ENCODE results near the gene SCP2.

The SCP2 gene, protein sequence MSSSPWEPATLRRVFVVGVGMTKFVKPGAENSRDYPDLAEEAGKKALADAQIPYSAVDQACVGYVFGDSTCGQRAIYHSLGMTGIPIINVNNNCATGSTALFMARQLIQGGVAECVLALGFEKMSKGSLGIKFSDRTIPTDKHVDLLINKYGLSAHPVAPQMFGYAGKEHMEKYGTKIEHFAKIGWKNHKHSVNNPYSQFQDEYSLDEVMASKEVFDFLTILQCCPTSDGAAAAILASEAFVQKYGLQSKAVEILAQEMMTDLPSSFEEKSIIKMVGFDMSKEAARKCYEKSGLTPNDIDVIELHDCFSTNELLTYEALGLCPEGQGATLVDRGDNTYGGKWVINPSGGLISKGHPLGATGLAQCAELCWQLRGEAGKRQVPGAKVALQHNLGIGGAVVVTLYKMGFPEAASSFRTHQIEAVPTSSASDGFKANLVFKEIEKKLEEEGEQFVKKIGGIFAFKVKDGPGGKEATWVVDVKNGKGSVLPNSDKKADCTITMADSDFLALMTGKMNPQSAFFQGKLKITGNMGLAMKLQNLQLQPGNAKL

DNA sequence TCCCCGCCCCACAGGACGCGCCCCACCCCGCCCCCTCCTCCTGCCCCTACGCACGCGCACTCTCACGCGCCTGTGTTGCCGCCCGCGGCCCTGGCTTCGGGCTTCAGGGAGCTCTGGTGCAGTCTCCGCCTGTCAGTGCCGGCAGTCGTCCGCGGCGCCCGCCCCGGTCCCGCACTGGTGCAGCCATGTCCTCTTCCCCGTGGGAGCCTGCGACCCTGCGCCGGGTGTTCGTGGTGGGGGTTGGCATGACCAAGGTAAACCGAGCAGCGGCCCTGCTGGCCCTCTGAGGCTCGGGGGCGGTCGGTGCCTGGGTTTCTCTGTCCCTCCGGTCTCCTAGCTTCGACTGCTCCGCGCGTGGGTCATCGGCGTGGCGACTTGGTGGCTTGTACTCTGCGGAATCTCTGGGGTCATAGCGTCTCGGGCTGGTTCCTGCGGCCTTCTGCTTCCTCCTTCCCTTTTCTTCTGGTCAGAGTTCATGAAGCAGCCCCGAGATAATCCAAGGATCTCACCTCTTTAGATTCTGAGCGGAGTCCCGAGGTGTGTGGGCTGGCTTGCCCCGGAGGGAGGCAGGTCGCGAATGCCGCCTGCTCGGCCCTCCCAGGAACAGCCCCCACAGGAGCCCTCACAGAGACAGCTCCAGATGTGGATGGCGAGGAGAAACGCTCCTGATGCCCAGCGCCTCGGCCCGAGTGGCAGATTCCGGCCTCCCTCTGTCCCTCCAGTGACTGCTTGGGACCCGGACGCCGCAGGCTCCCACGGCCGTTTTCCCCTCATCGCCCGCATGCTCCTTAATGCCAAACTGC is at the start of gene SCP2:
Gene SCP2, plus strand, starts transcription at position 65 of the 803 bp plus-strand sequence. Its CDS starts 121 bp downstream, at position 186.
- DNase-seq (ENCODE audit: low spot score) = peak; percentile 91
- H3K4me3 ChIP-seq = peak within 1 kb of the TSS; percentile 75
- peak within 1 kb of the TSS; percentile 67 to 86 for H3K27ac ChIP-seq
- TF ChIP-seq, protein P1, sequence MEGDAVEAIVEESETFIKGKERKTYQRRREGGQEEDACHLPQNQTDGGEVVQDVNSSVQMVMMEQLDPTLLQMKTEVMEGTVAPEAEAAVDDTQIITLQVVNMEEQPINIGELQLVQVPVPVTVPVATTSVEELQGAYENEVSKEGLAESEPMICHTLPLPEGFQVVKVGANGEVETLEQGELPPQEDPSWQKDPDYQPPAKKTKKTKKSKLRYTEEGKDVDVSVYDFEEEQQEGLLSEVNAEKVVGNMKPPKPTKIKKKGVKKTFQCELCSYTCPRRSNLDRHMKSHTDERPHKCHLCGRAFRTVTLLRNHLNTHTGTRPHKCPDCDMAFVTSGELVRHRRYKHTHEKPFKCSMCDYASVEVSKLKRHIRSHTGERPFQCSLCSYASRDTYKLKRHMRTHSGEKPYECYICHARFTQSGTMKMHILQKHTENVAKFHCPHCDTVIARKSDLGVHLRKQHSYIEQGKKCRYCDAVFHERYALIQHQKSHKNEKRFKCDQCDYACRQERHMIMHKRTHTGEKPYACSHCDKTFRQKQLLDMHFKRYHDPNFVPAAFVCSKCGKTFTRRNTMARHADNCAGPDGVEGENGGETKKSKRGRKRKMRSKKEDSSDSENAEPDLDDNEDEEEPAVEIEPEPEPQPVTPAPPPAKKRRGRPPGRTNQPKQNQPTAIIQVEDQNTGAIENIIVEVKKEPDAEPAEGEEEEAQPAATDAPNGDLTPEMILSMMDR (IDR thresholded peaks at IDR 0.05) = no peak

DNA sequence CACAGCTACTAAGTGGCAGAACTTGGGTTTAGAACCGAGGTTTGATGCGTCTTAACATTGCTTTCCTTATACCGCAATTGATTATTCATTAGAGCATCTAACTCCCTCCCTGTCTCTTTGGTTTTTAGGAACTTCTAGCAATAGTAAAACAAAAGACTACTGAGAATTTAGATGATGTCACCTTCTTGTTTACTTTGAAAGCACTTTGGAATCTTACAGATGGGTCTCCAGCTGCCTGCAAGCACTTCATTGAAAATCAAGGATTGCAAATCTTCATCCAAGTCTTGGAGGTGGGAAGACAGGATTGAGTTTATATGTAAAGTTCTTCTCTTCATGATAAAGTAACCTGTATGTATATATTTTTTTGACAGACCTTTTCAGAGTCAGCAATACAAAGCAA is 49.5 kb upstream of the SCP2 start:
- TF ChIP-seq, protein P1 (IDR thresholded peaks at IDR 0.05) = no peak
- DNase-seq (ENCODE audit: low spot score) = no peak
- Histone ChIP-seq H3K27ac (no peak overlapping the region), H3K4me3 (no peak overlapping the region)

DNA sequence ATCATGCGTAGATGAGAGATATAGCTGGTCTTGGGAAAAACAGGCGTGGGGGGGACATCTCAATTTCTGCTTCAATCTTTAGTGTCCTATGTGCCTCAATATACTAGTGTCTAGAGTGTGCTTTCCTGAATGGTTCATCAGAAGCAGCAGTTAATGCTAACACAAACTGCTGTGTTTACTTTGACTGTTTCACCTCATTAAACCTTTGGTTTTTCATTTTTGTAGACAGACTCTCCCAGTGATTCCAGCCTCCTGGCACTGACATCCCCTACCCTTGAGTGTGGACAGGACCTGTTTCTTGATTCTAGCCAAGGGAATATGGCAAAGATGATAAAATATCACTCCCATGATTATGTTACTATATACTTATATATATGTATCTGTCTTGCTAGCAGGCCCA is 46.9 kb upstream of the SCP2 start:
- H3K27ac ChIP-seq = no peak overlapping the region
- DNase-seq (ENCODE audit: low spot score) = no peak
- TF ChIP-seq, protein P1 (IDR thresholded peaks at IDR 0.05) = no peak
- no peak overlapping the region for H3K4me3 ChIP-seq

DNA sequence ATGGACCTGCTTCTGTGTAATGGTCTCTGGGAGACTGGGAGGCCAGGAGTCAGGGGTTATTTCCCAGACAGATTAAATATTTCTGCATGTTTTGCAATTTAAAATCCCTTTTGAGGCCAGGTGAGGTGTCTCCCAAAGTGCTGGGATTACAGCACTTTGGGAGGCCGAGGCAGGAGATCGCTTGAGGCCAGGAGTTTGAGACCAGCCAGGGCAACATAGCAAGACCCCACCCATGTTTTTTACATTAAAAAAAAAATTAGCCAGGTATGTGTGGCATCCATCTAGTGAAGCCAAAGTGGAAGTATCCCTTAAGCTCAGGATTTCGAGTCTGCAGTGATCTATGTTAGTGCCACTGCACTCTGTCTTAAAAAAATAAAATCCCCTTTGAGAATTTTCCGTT is 39.6 kb upstream of the SCP2 start:
- H3K27ac ChIP-seq = no peak overlapping the region
- DNase-seq (ENCODE audit: low spot score) = no peak
- no peak overlapping the region for H3K4me3 ChIP-seq
- TF ChIP-seq, protein P1 (IDR thresholded peaks at IDR 0.05) = no peak

DNA sequence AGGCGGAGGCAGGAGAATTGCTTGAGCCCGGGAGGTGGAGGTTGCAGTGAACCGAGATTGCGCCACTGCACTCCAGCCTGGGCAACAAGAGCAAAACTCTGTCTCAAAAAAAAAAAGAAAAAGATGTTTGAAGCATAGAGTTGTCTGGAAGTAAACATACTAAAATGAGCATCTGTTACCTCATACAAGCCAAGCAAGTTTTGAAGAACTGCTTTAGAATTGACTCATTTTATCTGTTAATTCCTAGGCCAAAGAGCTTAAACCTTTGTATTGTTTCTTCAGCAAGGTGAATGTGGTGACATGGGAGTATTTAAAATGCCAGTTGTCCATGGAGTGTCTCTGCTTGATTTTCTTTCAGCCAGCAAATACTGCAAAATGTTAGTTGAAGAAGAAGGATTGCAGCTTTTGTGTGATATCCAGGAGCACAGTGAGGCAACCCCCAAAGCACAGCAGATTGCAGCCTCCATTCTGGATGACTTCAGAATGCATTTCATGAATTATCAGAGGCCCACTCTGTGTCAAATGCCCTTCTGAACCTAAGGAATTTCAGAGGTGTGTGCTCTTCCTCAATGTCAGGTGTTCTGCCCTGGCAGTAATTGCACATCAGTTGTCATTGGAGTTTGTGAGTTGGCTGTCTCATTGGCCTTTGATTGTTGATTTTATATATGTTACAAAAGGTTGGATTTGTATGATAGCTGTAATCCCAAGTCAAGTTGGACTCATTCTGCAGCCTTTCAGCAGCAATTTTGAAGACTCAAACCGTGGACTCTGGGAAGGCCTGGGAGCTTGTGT is 34.5 kb upstream of the SCP2 start:
- no peak for DNase-seq (ENCODE audit: low spot score)
- Histone ChIP-seq H3K27ac (no peak overlapping the region), H3K4me3 (no peak overlapping the region)
- TF ChIP-seq, protein P1 (IDR thresholded peaks at IDR 0.05) = no peak

DNA sequence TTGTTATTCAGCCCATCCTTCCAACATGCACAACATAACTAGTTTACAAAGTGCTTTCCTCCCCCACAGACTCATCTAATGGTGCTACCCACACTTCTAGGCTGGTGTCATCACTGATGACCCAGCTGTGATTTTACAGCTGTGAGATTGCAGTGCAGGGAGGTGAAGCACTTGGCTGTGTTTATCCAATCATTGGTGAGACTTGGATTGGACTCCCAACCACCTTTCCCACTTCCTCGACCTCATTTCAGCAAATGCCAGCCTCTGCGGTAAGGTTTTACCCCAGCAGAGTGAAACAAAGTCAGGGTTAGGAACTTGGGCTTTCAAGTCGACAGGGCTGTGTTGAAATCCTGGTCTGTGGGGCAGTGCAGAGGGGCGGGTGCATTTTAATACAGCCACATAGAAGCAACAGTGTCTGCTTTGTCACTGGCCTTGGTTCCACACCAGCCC is 27.6 kb upstream of the SCP2 start:
- TF ChIP-seq, protein P1 (IDR thresholded peaks at IDR 0.05) = no peak
- H3K27ac ChIP-seq = no peak overlapping the region
- no peak overlapping the region for H3K4me3 ChIP-seq
- no peak for DNase-seq (ENCODE audit: low spot score)
